Panc1 (cell line): ENCODE measurements around the gene SLC7A4. TPM values are rescaled to one million over a fixed set of nuclear protein-coding genes. Genes with fewer than 3 reads are reported as not detected.

Source experiments
- ATAC-seq: fragments of 200-7000 bp; cut with Tn5 transposase; 2 replicates; pipeline ENCODE4 v1.9.1; 2020; ENCODE audit warnings: mild to moderate bottlenecking, moderate library complexity
- BruUV-seq: library from RNA; stranded (reverse); fragments of 400-500 nt; replicated peaks from 2 replicates; lab custom pipeline; 2021; lab: Mats Ljungman, UMichigan
- CTCF ChIA-PET: fragments of 300-600 bp; sonication (Branson Sonifier 250); formaldehyde crosslinking; loops from one replicate; lab custom pipeline; 2022; ENCODE audit warnings: antibody characterized with exemption; lab: Charles Lee
- POLR2A ChIA-PET: fragments of 300-600 bp; sonication (Branson Sonifier 250); formaldehyde crosslinking; loops from one replicate; lab custom pipeline; 2022; ENCODE audit warnings: antibody characterized with exemption; lab: Charles Lee
- DNase-seq: peaks from one replicate; pipeline ENCODE4 v3.0.0-alpha.2; 2010; ENCODE audit warnings: low read depth, low spot score
- H3K27ac ChIP-seq: 2 replicates; pipeline ENCODE4 v1.5.1; 2011; ENCODE audit warnings: mild to moderate bottlenecking, low read length, inconsistent platforms
- H3K27me3 ChIP-seq: fragments of 200-500 bp; sonication (Bioruptor generic); 2 replicates; pipeline ENCODE4 v1.6.0; 2014; ENCODE audit warnings: low read length, inconsistent platforms; ENCODE audit not compliant: control insufficient read depth, insufficient read depth
- H3K36me3 ChIP-seq: fragments of 200-500 bp; sonication (Bioruptor generic); 2 replicates; pipeline ENCODE4 v1.5.1; 2014; ENCODE audit warnings: inconsistent platforms, mild to moderate bottlenecking, low read length, moderate library complexity; ENCODE audit not compliant: control insufficient read depth, insufficient read depth
- H3K4me1 ChIP-seq: 2 replicates; pipeline ENCODE4 v1.5.1; 2011; ENCODE audit warnings: inconsistent platforms, mild to moderate bottlenecking, low read length, moderate library complexity; ENCODE audit not compliant: control insufficient read depth, insufficient read depth
- H3K4me3 ChIP-seq, 2 experiments: 2 replicates each; pipeline ENCODE4 v1.5.1; 2011 to 2012; ENCODE audit warnings: low read depth in 2 of 2, low read length in 2 of 2, mild to moderate bottlenecking in 2 of 2, inconsistent platforms in 1 of 2, moderate library complexity in 1 of 2
- H3K9me3 ChIP-seq: fragments of 200-500 bp; sonication (Bioruptor generic); 2 replicates; pipeline ENCODE4 v1.5.1; 2014; ENCODE audit warnings: low read depth, mild to moderate bottlenecking, inconsistent platforms, low read length, moderate library complexity; ENCODE audit not compliant: control insufficient read depth, insufficient read depth
- POLR2AphosphoS5 ChIP-seq: IDR thresholded peaks from 2 replicates; pipeline ENCODE4 v1.6.1; 2012; ENCODE audit warnings: mild to moderate bottlenecking, low read depth, low read length, moderate library complexity
- SIN3A ChIP-seq: IDR thresholded peaks from 2 replicates; pipeline ENCODE4 v1.6.1; 2012; ENCODE audit warnings: low read depth, mild to moderate bottlenecking, low read length, moderate library complexity, borderline replicate concordance; ENCODE audit not compliant: insufficient read depth
- TCF7L2 ChIP-seq: IDR thresholded peaks from 2 replicates; pipeline ENCODE4 v1.6.1; 2011; ENCODE audit warnings: mild to moderate bottlenecking, low read depth, low read length, inconsistent platforms
- in situ Hi-C: cut with HindIII; loops from 2 replicates; pipeline ENCODE4 v1.10.0; 2016; ENCODE audit warnings: low sequenced_read_pairs, low pct_unique_long_range_greater_than_20kb
- intact Hi-C: fragments of 100-400 bp; cut with micrococcal nuclease; formaldehyde crosslinking; loops from one replicate; pipeline ENCODE4 v1.10.0; 2022; ENCODE audit not compliant: unreplicated experiment
- total RNA-seq: library from RNA; stranded (reverse); gene quantifications from one replicate; pipeline ENCODE4 v1.2.1, GENCODE V29; 2021; ENCODE audit not compliant: unreplicated experiment
- TF ChIP-seq, protein P1 (sequence below), 2 experiments: IDR thresholded peaks; 2 replicates each; pipeline ENCODE4 v1.6.1; 2011 to 2012; ENCODE audit warnings: low read depth in 2 of 2, control low read depth in 1 of 2, low read length in 1 of 2, mild to moderate bottlenecking in 1 of 2, moderate library complexity in 1 of 2; ENCODE audit not compliant: insufficient read depth in 1 of 2
- TF ChIP-seq, protein P2 (sequence below): fragments of 450-650 bp; IDR thresholded peaks from 2 replicates; pipeline ENCODE4 v1.5.1; 2017; ENCODE audit warnings: mild to moderate bottlenecking

The SLC7A4 gene
- total RNA-seq, 1 experiment from 2014 or later: not detected

DNA sequence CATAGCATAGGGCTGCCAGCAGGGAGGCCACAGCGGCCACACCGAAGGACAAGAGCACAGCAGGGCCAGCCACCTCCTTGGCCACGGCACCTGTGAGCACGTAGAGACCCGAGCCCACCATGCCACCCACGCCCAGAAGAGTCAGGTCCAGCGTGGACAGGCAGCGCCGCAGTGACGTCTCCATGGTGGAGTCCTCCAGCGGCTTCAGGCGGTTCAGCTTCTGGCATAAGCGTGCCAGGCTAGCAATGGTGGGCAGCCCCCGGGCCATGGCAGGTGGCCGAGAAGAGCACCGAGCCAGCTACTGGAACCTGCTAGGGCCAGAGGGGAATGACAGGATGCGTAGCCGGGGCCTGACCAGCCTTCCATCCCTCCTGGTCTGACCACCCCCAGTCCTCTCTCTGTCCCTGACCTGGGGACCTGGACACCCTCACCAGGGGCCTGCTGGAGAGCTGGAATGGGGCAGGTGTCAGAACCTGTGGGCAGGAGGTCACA, 770 bp downstream of the SLC7A4 start:
- DNase-seq (no peak), ATAC-seq (no peak)
- intact Hi-C loops (no loop called here), in situ Hi-C loops (no loop called here)
- no peak for TF ChIP-seq TCF7L2
- TF ChIP-seq, protein P1, sequence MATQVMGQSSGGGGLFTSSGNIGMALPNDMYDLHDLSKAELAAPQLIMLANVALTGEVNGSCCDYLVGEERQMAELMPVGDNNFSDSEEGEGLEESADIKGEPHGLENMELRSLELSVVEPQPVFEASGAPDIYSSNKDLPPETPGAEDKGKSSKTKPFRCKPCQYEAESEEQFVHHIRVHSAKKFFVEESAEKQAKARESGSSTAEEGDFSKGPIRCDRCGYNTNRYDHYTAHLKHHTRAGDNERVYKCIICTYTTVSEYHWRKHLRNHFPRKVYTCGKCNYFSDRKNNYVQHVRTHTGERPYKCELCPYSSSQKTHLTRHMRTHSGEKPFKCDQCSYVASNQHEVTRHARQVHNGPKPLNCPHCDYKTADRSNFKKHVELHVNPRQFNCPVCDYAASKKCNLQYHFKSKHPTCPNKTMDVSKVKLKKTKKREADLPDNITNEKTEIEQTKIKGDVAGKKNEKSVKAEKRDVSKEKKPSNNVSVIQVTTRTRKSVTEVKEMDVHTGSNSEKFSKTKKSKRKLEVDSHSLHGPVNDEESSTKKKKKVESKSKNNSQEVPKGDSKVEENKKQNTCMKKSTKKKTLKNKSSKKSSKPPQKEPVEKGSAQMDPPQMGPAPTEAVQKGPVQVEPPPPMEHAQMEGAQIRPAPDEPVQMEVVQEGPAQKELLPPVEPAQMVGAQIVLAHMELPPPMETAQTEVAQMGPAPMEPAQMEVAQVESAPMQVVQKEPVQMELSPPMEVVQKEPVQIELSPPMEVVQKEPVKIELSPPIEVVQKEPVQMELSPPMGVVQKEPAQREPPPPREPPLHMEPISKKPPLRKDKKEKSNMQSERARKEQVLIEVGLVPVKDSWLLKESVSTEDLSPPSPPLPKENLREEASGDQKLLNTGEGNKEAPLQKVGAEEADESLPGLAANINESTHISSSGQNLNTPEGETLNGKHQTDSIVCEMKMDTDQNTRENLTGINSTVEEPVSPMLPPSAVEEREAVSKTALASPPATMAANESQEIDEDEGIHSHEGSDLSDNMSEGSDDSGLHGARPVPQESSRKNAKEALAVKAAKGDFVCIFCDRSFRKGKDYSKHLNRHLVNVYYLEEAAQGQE (IDR thresholded peaks at IDR 0.05; ENCODE audit: insufficient read depth in 1 of 2, low read depth in 2 of 2, low read length in 1 of 2): no peak
- Histone ChIP-seq H3K27ac (no peak overlapping the region), H3K36me3 (no peaks in the 10 kb centered on the region), H3K4me3 (no peak overlapping the region), H3K27me3 (no peaks in the 10 kb centered on the region), H3K9me3 (no peaks in the 10 kb centered on the region), H3K4me1 (no peaks in the 10 kb centered on the region)
- POLR2A ChIA-PET: no interaction called here
- CTCF ChIA-PET: no interaction called here
- BruUV-seq: no TSS peak

DNA sequence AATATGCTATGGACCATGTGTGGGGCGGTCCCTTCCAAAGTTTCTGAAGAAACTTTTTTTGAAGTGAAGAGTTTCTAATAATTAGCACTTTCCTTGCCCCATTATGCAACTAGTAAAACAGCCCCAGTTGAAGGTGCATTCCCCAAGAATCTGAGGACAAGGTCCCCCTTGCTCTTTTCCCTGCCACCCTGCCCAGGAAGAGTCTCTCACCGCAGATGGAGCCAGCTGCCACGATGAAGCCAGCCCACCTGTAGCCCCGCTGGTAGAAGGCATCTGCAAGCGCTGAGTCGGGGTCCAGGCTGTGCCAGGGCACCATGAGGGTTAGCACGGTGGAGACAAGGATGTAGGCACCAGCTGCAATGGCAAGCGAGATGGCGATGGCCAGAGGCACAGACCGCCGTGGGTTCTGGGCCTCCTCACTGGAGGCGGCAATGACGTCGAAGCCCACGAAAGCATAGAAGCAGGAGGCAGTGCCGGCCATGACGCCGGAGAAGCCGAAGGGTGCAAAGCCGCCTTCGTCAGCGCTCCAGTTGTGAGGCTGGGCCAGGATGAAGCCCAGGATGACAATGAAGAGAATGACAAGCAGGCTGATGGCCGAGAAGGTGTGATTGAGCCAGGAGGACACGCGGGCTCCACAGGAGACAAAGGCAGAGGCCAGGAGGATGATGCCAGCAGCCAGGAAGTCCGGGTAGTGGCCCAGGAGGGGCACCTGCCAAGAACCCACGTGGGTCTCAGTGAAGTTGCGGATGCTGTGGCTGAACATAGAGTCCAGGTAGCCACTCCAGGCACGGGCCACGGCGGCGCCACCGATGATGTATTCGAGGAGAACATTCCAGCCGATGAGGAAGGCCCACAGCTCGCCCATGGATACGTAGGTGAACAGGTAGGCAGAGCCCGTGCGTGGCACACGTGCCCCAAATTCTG, 1.5 kb downstream of the SLC7A4 start:
- H3K27ac ChIP-seq: no peak overlapping the region
- no peaks in the 10 kb centered on the region for H3K9me3 ChIP-seq
- no peaks in the 10 kb centered on the region for H3K27me3 ChIP-seq
- H3K36me3 ChIP-seq: no peaks in the 10 kb centered on the region
- in situ Hi-C loops (no loop called here), intact Hi-C loops (no loop called here)
- no peak overlapping the region for H3K4me3 ChIP-seq
- CTCF ChIA-PET: no interaction called here
- no peak for DNase-seq
- no TSS peak for BruUV-seq
- POLR2A ChIA-PET: no interaction called here
- H3K4me1 ChIP-seq: no peaks in the 10 kb centered on the region
- ATAC-seq: no peak
- TF ChIP-seq SIN3A: no peak

DNA sequence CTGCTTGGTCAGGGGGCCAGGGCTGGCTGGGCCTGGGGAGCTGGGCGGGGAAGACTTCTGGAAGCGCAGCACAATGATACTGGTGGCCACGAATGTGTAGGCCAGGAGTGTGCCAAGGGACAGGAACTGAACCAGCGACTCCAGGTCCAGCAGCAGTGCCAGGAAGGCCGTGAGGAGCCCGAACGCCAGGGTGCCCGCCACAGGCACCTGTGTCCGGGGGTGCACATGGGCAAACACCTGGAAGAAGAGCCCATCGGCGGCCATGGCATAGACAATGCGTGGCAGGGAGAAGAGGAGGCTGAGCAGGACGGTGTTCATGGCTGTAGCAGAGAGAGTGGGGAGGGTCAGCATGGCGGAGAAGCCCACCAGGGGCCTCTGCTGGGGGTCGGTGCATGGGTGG, 2.3 kb downstream of the SLC7A4 start:
- intact Hi-C loops: no loop called here
- CTCF ChIA-PET: no interaction called here
- no TSS peak for BruUV-seq

More for the DNA sequence above, 2.3 kb downstream of the SLC7A4 start:
- POLR2A ChIA-PET: no interaction called here
- in situ Hi-C loops: no loop called here
- H3K4me1 ChIP-seq: no peaks in the 10 kb centered on the region
- no peak for TF ChIP-seq POLR2AphosphoS5
- TF ChIP-seq TCF7L2: no peak
- TF ChIP-seq, protein P1 (IDR thresholded peaks at IDR 0.05; ENCODE audit: insufficient read depth in 1 of 2, low read depth in 2 of 2, low read length in 1 of 2): no peak
- TF ChIP-seq, protein P2, sequence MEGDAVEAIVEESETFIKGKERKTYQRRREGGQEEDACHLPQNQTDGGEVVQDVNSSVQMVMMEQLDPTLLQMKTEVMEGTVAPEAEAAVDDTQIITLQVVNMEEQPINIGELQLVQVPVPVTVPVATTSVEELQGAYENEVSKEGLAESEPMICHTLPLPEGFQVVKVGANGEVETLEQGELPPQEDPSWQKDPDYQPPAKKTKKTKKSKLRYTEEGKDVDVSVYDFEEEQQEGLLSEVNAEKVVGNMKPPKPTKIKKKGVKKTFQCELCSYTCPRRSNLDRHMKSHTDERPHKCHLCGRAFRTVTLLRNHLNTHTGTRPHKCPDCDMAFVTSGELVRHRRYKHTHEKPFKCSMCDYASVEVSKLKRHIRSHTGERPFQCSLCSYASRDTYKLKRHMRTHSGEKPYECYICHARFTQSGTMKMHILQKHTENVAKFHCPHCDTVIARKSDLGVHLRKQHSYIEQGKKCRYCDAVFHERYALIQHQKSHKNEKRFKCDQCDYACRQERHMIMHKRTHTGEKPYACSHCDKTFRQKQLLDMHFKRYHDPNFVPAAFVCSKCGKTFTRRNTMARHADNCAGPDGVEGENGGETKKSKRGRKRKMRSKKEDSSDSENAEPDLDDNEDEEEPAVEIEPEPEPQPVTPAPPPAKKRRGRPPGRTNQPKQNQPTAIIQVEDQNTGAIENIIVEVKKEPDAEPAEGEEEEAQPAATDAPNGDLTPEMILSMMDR: no peak
- TF ChIP-seq SIN3A: no peak
- DNase-seq: no peak
- H3K4me3 ChIP-seq: no peak overlapping the region
- H3K27ac ChIP-seq: no peak overlapping the region
- no peak for ATAC-seq
- H3K9me3 ChIP-seq: no peaks in the 10 kb centered on the region
- H3K36me3 ChIP-seq: no peaks in the 10 kb centered on the region
- H3K27me3 ChIP-seq: no peaks in the 10 kb centered on the region
